Endometrium (tissue), 2 donors: ENCODE measurements around the gene CENPF.
"Not testable (repeated sequence)": the region's sequence is repeated elsewhere in the genome, so short reads cannot be mapped to it uniquely, and the experiment has no call there.

ENCODE experiments used
- FAIRE-seq: peaks from 2 replicates; lab custom pipeline; 2012; peaks lifted over from hg19 to GRCh38; lab: Jason Lieb, UNC
- donor health status: control.
- donor health status: control.

CENPF gene

DNA sequence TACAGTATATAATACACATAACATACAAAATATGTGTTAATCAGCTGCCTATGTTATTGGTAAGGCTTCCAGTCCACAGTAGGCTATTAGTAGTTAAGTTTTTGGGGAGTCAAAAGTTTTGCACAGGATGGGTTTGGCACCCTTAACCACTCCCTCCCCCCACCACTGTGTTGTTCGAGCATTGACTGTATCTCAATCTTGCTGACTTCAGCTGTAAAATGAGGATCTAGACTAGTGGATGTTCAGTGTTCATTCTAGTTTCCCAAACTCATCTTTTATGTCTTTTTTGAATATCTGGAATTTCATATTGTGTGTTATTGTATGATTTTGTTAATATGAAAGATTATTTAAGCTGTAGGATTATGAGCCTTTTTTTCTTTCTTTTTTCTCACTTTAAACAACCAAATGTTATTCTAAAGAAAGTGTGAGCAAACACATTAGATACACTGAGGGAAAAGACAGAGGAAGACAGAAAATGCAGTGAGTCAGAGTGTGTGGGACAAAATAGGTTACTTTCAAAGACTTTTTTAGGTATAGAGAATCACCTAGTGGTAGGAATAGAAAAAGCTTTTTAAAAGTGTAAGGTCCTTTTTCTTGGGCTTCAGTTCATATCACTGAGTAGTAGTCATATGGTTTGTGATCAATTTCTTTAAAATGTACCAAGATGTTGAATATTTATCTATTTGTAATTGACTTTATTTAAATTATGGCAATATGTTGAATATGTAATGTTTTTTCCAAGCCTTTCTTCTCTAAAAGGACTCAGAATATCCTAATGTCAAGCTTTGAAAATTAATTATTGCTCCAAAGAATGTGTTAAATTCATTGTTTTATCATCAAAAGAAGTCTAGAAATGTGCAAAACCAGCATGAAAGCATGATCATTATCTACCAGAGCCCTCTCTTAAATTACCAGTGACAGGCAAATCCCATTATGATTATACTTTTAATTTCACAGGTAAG is 17.9 kb upstream of the CENPF start:
- FAIRE-seq: peak; percentile 85

DNA sequence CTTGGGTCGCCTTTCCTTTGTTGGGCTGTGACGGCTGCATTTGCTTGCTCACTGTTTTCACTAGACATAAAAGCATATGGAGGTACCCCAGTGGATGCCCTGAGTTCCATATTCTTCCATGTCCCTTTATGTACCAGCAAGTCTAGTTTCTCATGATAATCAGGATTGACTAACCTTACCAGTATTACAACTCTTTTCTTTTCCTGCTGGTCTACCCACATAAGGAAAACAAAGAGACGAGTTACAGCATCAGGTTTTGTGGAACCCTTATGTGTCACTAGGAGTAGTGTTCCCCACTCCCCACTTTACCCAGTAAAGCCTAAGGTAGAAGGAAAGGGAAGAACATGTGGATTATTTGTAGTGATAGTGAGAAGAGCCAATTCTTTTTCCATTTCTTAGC is 16.4 kb upstream of the CENPF start:
- no peak for FAIRE-seq

DNA sequence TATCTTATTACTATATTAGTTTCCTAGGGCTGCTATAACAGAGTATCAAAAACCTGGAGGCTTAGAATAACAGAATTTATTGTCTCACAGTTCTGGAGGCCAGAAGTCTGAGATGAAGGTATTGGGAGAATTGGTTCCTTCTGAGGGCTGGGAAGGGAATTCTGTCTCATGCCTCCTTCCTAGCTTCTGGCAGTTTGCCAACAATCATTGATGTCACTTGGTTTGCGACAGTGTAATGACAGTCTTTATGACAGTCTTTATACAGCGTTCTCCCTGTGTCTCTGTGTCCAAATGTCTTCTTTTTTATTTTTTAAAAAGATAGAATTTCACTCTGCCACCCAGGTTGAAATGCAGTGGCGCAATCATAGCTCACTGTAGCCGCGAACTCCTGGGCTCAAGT is 15.8 kb upstream of the CENPF start:
- FAIRE-seq: no peak

DNA sequence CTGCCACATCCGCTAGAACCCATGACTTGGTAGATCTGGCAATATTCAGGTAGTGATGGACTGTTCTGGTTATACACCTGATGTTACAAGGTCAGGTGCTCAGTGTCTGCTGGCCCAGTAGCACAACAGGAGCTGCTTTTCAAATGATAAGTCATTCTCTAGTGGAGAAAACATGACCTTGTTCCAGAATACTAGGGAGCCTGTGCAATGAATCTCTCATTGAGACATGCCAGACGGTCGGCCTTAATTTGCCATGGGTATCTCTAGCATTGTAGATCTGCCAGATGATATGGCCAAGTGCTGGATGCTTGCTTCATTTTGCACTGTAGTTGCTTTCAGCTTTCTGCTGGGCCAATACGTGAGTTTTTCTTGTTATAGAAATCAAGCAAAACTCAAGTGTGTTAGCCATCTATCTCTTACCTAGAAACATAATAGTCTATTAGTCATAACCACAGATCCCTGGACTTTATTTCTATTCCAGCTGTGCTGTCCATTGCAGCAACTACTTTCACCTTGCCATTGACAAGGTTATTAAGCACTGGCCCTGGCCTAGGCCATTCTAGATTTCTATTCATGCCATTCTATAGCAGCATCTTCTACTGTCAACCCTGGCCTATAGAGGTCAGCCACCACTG is 13.9 kb upstream of the CENPF start:
- no peak for FAIRE-seq

DNA sequence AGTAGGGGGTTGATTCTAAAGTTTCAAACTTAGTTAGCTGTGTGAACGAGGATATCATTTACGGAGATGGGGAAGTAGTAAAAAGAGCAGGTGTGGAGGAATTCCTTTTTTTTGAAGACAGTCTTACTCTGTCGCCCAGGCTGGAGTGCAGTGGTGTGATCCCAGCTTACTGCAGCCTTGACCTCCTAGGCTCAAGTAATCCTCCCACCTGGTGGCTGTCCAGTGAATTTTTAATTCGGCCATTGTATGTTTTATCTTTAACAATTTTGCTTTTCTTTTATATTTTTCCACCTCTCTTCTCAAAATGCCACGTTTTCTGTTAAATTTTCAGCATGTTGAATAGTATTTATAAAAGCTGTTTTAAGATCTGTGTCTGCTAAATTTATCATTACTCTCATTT is 12.3 kb upstream of the CENPF start:
- no peak for FAIRE-seq

DNA sequence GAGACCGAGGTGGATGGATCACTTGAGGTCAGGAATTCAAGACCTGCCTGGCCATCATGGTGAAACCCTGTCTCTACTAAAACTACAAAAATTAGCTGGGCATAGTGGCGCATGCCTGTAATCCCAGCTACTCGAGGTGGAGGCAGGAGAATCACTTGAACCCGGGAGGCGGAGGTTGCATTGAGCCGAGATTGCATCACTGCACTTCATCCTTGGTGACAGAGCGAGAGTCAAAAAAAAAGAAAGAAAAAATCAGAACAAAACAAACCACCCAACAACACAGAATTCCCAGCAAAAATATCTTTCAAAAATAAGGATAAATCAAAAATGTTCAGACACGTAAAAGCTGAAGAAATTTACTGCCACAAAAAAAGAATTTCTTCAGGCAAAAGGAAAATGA is 11.1 kb upstream of the CENPF start:
- FAIRE-seq: not testable (repeated sequence)

DNA sequence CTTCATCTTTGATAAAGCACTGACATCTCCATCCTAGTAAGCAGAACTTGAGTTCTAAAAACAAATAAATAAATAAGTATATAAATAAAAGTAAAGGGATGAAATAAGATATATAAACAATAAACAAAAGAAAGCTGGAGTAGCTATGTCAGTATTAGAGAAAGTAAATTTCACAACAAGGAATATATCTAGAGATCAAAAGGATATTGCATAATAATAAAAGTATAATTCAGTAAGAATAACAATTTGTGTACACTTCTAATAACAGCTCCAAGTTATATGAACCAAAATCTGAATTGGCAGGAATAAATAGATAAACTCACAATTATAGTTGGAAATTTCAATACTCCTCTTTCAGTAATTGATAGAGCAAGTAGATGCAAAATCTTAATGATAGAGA is 9.8 kb upstream of the CENPF start:
- FAIRE-seq: no peak

DNA sequence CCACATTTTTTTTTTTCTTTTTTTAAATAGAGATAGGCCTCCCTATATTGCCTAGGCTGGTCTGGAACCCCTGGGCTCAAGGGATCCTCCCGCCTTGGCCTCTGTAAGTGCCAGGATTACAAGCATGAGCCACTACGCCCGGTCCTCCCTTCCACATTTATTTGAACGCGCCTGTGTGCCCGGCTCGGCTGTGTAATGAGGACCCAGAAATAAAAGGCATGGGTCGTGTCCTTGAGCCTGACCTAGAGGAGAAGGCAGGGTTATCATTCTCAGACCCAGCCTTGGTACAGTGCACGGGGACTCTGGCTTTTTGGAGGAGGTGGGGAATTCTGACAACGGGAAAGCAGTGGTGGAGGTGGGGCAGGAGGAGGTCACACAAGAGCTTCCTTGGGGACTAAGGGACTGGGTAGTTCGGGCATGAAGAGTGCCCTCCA is 841 bp downstream of the CENPF start:
- FAIRE-seq: no peak

DNA sequence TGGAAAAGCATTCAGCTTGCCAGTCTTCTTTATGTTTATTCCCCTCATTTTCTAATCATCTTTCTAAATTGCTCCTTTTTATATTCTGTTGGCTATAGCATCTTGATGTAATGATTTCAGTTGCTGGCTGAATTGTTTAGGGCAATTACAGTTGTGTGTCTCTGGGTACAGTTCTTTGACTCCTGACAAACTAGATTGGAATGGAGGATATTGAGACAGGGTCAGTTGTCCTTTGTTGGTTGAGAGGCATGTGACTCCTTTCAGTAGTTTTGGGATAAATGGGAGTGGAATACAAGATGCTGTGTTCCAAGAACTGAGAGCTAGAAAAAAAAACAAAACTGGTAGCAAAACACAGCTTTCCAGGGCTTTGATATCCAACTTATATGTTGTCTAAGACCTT is 1.5 kb downstream of the CENPF start:
- FAIRE-seq: no peak

DNA sequence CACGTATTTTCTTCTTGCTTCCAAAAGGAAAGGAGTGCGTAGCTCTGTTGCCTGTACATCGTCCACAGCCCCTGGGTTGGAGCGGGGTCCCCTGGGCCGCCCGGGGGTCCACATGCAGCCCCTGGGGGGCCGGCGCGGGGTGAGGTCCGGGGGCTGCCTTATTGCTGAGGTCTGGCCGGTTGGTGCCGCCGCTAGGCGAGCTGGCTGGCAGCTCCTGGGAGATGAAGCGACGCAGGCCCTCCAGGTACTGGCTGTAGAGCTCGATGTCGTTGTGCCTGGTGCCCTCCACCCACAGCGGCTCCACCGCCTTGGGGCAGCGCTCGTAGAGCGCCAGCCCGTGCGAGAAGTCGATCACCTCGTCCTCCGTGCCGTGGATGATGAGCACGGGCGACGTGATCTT is 2.5 kb downstream of the CENPF start:
- FAIRE-seq: not testable (repeated sequence)

DNA sequence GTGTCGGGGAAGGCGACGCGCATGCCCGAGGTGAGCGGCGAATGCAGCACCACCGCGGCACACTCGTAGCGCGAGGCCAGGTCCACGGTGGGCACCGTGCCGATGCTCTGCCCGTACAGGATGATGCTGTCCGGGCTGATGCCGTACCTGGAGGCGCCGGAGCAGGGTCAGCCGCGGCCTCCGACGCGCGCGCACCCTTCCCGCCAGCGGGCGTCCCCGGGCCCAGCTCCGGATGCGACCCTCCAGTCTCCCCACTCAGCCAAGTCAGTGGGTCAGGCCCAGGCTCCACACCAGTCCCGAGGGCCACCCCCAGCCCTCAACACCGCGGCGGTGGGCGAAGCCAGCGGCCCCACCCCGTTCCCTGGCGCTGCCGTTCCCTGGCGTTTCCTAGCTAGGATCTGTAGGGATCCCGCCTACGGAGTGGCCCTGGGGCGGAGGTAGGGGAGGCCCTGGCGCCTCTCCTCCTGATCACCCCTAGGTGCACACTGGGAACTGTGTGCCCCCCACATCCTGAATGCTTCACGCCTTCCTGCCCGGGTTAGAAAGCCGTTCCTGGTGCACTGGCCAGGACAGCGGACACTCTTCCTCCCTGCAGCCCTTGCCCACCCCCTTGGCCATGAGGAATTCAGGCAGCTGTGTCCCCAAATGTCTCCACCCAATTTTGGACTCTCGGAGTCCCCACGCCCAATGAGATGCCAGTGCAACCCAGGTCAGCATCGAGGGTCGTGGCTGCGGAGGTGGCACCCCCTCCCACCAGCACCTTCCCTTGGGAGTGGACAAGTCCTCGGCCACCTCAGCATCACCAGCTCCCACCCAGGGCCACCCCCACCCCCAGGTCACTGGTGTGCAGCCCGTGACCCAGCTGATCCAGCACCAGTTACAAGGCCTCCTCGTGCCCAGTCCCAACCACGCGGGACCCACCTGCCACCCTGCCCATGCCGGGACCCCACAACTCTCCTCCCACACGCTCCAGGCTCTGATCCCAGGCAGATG is 3.2 kb downstream of the CENPF start:
- not testable (repeated sequence) for FAIRE-seq

DNA sequence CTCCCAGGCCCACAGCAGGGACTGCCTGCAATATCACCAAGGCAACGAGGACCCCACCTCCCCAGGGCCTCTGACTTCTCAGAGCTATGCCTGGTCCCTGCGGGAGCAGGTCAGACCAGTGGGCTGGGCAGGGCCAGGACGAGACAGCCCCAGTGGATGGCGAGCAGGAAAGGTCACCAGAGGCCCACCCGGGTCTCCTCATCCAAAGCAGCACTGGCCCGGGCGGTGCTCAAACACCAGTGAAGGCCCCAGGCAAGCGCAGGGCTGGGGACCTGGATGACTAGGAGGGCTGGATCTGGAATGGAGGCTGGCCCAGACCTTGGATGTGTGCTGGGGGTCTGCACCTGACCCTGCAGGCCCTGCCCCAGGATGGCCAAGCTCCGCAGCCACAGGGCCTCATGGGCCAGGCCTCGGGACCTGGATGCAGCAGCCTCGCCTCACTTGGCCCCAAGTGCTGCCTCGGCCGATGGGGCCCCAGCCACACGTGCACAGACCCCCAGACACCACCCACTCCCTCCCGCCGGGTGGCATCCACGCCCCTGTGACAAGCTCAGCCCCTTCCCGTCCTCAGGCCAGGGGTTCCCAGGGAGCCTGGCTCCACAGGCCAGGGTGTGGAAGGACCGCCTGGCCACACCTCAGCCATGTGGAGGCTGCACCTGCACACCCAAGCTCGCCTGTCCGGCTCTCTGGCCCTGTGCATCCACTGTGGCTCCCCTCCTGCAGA is 4.7 kb downstream of the CENPF start:
- FAIRE-seq: not testable (repeated sequence)

DNA sequence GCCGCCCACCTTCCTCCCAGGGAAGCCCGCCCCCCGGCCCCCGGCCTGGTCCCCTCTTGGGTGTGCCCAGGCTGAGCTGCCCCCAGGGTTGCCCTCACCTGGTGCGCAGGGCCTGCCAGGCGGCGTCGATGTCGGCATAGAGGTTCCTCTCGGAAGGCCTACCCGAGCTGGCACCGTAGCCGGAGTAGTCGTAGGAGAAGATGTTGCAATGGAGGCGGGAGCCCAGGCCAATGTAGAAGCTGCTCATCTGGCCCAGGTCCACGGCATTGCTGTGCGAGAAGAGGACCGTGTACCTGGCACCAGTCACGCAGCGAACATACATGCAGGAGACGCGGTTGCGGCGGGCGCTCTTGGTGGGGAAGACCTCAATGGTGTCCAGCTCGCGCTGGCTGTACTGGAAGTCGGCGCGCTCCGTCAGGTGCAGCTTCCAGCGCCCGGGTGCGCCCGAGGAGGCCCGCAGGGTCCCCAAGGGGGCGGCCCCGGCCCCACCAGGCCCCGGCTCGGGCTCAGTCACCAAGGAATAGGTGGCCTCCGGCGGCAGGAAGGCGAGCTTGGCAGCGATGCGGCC is 5.3 kb downstream of the CENPF start:
- FAIRE-seq: not testable (repeated sequence)

DNA sequence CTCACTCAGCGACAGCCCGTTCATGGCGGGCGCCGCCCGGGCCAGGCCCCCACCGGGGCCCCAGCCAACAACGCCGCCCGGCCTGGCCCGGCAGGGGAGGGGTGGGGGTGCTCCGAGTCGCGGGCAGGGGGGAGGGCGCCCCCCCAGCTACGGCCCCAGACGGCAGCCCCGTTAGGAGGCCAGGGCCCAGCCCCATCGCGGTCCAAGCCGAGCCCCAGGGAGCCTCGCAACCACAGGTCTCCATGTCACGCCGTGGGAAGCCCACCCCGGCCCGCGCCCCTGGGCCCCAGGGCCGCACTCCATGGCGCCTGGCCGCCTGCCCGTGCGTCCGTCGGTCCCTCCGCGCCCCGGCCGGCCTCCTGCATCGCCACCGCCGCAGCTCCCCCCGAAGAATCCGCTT is 5.8 kb downstream of the CENPF start:
- FAIRE-seq: not testable (repeated sequence)

DNA sequence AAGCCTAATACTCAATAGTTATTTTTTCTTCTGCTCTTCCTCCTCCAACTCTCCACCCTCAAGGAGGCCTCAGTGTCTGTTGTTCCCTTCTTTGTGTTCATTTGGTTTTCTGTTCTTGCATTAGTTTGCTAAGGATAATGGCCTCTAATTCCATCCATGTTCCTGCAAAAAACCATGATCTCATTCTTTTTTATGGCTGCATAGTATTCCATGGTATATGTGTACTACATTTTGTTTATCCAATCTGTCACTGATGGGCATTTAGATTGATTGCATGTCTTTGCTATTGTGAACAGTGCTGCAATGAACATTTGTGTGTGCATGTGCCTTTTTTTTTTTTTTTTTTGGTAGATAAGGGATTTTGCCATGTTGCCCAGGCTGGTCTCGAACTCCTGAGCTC is 6.7 kb downstream of the CENPF start:
- no peak for FAIRE-seq

DNA sequence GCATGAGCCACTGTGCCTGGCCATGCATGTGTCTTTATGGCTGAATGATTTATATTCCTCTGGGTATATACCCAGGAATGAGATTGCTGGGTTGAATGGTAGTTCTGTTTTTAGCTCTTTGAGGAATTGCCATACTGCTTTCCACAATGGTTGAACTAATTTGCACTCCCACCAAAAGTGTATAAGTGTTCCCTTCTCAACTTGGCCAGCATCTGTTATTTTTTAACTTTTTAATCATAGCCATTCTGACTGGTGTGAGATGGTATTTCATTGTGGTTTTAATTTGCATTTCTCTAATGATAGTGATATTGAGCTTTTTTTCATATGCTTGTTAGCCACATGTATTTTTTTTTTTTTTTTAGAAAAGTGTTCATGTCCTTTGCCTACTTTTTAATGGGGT is 7.1 kb downstream of the CENPF start:
- not testable (repeated sequence) for FAIRE-seq

DNA sequence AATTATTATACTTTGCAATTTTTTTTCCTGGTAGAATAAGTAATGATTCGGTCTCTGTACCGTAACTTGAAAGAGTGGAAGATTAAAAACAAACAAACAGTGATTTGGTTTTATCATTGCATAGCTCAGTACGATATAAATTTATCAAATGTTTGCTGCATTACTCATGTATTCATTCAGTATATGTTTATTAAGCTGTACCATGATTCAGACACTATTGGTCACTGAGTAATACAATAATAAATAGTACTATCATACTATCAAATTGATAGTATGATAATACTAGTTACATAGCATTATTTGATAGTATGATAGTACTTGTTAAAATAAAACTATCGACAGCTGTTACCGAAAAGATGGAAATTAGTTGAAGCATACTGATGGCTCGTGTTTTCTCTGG is 12.1 kb downstream of the CENPF start:
- no peak for FAIRE-seq

DNA sequence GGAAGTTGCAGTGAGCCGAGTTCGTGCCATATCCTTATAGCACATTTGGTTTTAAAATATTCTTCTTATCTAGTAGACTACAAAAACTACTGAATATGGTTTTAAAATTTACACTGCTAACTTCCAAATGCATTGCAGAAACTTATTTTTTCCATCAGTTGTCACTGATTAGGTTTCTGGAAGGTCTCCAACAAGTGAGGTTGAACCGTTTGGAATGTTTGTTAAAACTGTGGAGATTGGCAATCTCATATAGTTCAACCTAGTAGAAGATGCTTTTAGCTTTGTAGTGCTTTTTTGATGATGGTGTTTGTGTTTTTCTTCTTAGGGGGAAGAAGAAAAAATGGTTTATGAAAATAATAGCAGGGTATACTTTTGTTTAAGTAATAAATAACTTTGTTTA is 12.9 kb downstream of the CENPF start:
- FAIRE-seq: no peak

DNA sequence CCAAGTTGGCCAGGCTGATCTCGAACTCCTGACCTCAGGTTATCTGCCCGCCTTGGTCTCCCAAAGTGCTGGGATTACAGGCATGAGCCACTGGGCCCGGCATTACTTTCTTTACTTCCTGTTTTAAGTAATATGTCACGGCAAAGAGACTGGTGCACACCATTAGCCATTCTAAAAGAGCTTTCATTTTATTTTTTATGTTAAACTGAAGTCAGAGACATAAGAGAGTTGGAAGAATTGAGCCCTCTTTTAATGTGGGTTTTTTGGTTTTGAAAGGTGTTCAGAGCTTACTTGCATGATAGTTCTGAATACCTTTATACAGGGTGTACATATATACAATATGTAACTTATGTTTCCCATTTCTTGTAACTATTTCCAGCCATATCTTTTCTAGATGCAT is 14.3 kb downstream of the CENPF start:
- no peak for FAIRE-seq

DNA sequence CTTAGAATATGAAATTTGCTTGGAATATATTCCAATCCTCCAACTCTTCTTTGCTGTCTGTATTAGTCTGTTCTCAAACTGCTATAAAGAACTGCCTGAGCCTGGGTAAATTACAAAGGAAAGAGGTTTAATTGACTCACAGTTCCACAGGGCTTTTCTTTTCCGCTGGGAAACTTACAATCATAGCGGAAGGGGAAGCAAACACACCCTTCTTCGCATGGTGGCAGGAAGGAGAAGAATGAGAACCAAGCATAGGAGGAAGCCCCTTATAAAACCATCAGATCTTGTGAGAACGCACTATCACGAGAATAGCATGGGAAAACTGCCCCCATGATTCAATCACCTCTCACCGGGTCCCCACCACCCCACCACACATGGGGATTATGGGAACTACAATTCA is 14.8 kb downstream of the CENPF start:
- FAIRE-seq: no peak

DNA sequence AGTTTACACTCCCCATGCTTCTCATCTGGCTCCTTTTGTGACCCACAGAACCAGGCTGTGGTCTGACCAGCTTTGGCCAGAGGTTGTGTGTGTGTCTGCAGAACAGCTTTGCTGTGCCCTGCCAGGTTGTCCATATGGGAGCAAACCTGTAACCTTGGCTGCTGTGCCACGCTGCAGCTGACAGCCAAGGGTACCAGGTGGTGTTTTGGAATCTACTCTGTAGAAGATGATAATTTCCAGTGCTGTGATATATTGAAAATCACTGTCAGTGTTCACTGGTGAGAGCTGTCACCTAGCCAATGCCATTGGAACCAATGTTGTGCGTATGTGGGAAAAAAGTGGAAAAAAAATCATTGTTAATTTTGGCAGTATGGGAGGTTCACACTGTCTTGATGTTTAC is 18.2 kb downstream of the CENPF start:
- no peak for FAIRE-seq
